HepG2 (cell line): ENCODE measurements around the gene RNPEPL1. TPM values are rescaled to one million over a fixed set of nuclear protein-coding genes. Genes with fewer than 3 reads are reported as not detected.

ENCODE experiments used
- BCLAF1 ChIP-seq: fragments of 450-650 bp; IDR thresholded peaks from 2 replicates; pipeline ENCODE4 v1.6.1; 2017; ENCODE audit warnings: mild to moderate bottlenecking
- EED ChIP-seq: sonication (generic); formaldehyde crosslinking; IDR thresholded peaks from 2 replicates; pipeline ENCODE4 v1.5.0; 2020; ENCODE audit warnings: mild to moderate bottlenecking, missing genetic modification reagents
- FUBP1 ChIP-seq: sonication (generic); formaldehyde crosslinking; IDR thresholded peaks from 2 replicates; pipeline ENCODE4 v1.5.1; 2020; ENCODE audit warnings: missing genetic modification reagents, mild to moderate bottlenecking, borderline replicate concordance
- HCFC1 ChIP-seq: fragments of 150-350 bp; IDR thresholded peaks from 2 replicates; pipeline ENCODE4 v1.6.1; 2014; ENCODE audit warnings: low read depth, low read length
- KLF6 ChIP-seq: IDR thresholded peaks from 2 replicates; pipeline ENCODE4 v1.8.0; 2016; ENCODE audit warnings: missing biosample characterization, missing genetic modification reagents
- NFE2 ChIP-seq: sonication (generic); formaldehyde crosslinking; IDR thresholded peaks from 2 replicates; pipeline ENCODE4 v1.4.0; 2020; ENCODE audit warnings: missing genetic modification reagents
- NFE2L1 ChIP-seq: sonication (generic); formaldehyde crosslinking; IDR thresholded peaks from 2 replicates; pipeline ENCODE4 v1.4.0; 2020; ENCODE audit warnings: missing genetic modification reagents, mild to moderate bottlenecking, borderline replicate concordance
- PAX8 ChIP-seq: sonication (generic); formaldehyde crosslinking; IDR thresholded peaks from 2 replicates; pipeline ENCODE4 v1.8.0; 2022; ENCODE audit warnings: mild to moderate bottlenecking, missing genetic modification reagents, borderline replicate concordance
- PREB ChIP-seq: sonication (generic); formaldehyde crosslinking; IDR thresholded peaks from 2 replicates; pipeline ENCODE4 v1.4.0; 2020; ENCODE audit warnings: missing genetic modification reagents
- RELA ChIP-seq: sonication (generic); formaldehyde crosslinking; IDR thresholded peaks from 2 replicates; pipeline ENCODE4 v1.4.0; 2020; ENCODE audit warnings: missing genetic modification reagents
- SALL2 ChIP-seq: sonication (generic); formaldehyde crosslinking; IDR thresholded peaks from 2 replicates; pipeline ENCODE4 v1.8.1; 2023; ENCODE audit warnings: mild to moderate bottlenecking, missing genetic modification reagents, inconsistent platforms
- SIN3B ChIP-seq: fragments of 150-350 bp; IDR thresholded peaks from 2 replicates; pipeline ENCODE4 v1.6.1; 2014; ENCODE audit warnings: low read length
- SYNCRIP ChIP-seq: fragments of 200-400 bp; formaldehyde crosslinking; IDR thresholded peaks from 2 replicates; pipeline ENCODE4 v1.6.1; 2018; ENCODE audit warnings: mild to moderate bottlenecking, low read depth, low read length; ENCODE audit not compliant: insufficient read depth
- ZMAT5 ChIP-seq: sonication (generic); formaldehyde crosslinking; IDR thresholded peaks from 2 replicates; pipeline ENCODE4 v1.5.0; 2020; ENCODE audit warnings: mild to moderate bottlenecking, low read depth, missing genetic modification reagents, borderline replicate concordance
- ZNF564 ChIP-seq: sonication (generic); formaldehyde crosslinking; IDR thresholded peaks from 2 replicates; pipeline ENCODE4 v1.8.1; 2023; ENCODE audit warnings: mild to moderate bottlenecking, missing genetic modification reagents
- ZNF605 ChIP-seq: sonication (generic); formaldehyde crosslinking; IDR thresholded peaks from 2 replicates; pipeline ENCODE4 v1.8.0; 2022; ENCODE audit warnings: mild to moderate bottlenecking, missing genetic modification reagents
- ZNF616 ChIP-seq: sonication (generic); formaldehyde crosslinking; IDR thresholded peaks from 2 replicates; pipeline ENCODE4 v1.5.0; 2020; ENCODE audit warnings: low read depth, mild to moderate bottlenecking, missing genetic modification reagents
- ZNF670 ChIP-seq: sonication (generic); formaldehyde crosslinking; IDR thresholded peaks from 2 replicates; pipeline ENCODE4 v1.8.0; 2022; ENCODE audit warnings: mild to moderate bottlenecking, missing genetic modification reagents, borderline replicate concordance
- ZNF713 ChIP-seq: sonication (generic); formaldehyde crosslinking; IDR thresholded peaks from 2 replicates; pipeline ENCODE4 v1.4.0; 2020; ENCODE audit warnings: mild to moderate bottlenecking, missing genetic modification reagents
- ZNF740 ChIP-seq: sonication (generic); formaldehyde crosslinking; IDR thresholded peaks from 2 replicates; pipeline ENCODE4 v1.4.0; 2020; ENCODE audit warnings: missing genetic modification reagents
- ZNF747 ChIP-seq: sonication (generic); formaldehyde crosslinking; IDR thresholded peaks from 2 replicates; pipeline ENCODE4 v1.8.1; 2023; ENCODE audit warnings: missing genetic modification reagents, mild to moderate bottlenecking, borderline replicate concordance
- ZSCAN9 ChIP-seq: IDR thresholded peaks from 2 replicates; pipeline ENCODE4 v1.6.1; 2016; ENCODE audit warnings: borderline replicate concordance
- polyA plus RNA-seq, 8 experiments: library from polyadenylated mRNA; depleted of rRNA in 3 of 8; stranded (reverse) in 7 of 8; unstranded in 1 of 8; fragments of >200 nt; fragmentation: Illumina TruSeq in 4 of 8; extraction: Trizol in 4 of 8; gene quantifications; 2 replicates each; pipeline versions ENCODE4 v1.2.1 to v1.2.3, GENCODE V29; 2011 to 2016; ENCODE audit warnings: low read depth in 4 of 8, missing spikeins in 1 of 8, mixed read lengths in 1 of 8; ENCODE audit not compliant: insufficient read depth in 1 of 8
- total RNA-seq, 5 experiments: library from RNA; depleted of rRNA; stranded (reverse); fragments of >200 nt; fragmentation: Illumina TruSeq; extraction: Trizol; gene quantifications; 2 replicates each; pipeline ENCODE4 v1.2.3, GENCODE V29; 2016; ENCODE audit warnings: low read depth in 1 of 5

Gene RNPEPL1
- total and polyA plus RNA-seq, 2 of the 13 experiments (the other 11 are each of a cell fraction or from before 2014, with no cell fraction given): 13.0 to 18.0 TPM

GRCh38 chr2:240566203-240567136, 1.8 kb upstream of the RNPEPL1 start (continued):
- TF ChIP-seq ZMAT5 (CRISPR knock-in tag) (no peak; the same call in 1 of the 2 replicates), NFE2 (CRISPR knock-in tag) (no peak), ZNF747 (CRISPR knock-in tag) (0 out of 2 replicates have a peak, but pooled peaks have one; percentile 19), SALL2 (peak; percentile 34; the same call in 1 of the 2 replicates), ZNF740 (CRISPR knock-in tag) (no peak), SYNCRIP (no peak), ZSCAN9 (peak; percentile 51; the same call in 1 of the 2 replicates), EED (CRISPR knock-in tag) (no peak), ZNF616 (CRISPR knock-in tag) (no peak), PAX8 (no peak; the same call in 1 of the 2 replicates), HCFC1 (0 out of 2 replicates have a peak, but pooled peaks have one; percentile 8), SIN3B (no peak), FUBP1 (CRISPR knock-in tag) (no peak), RELA (no peak), ZNF605 (0 out of 2 replicates have a peak, but pooled peaks have one; percentile 52), BCLAF1 (no peak), ZNF670 (CRISPR knock-in tag) (no peak), ZNF564 (CRISPR knock-in tag) (peak; percentile 29; the same call in 1 of the 2 replicates), PREB (CRISPR knock-in tag) (no peak), KLF6 (no peak; the same call in none of the 2 replicates), ZNF713 (CRISPR knock-in tag) (no peak), NFE2L1 (CRISPR knock-in tag) (no peak)
